Activated CD8-positive, alpha-beta memory T cell treated with anti-CD3 and anti-CD28 coated beads, Interleukin-2, amount 50 U/mL, for 1 hour (primary cell): ENCODE measurements around the gene JOSD2.

Source experiments
- DNase-seq: peaks from one replicate; pipeline ENCODE4 v3.0.0-alpha.2; 2020; ENCODE audit errors: extremely low read depth

JOSD2 gene, protein sequence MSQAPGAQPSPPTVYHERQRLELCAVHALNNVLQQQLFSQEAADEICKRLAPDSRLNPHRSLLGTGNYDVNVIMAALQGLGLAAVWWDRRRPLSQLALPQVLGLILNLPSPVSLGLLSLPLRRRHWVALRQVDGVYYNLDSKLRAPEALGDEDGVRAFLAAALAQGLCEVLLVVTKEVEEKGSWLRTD

GRCh38 chr19:50511069-50511822 is at the start of gene JOSD2:
Gene JOSD2, minus strand, starts transcription at chr19:50511191. Its CDS starts 760 bp downstream, at chr19:50510431.
- peak; percentile 98 for DNase-seq

- DNase-seq, result no peak
Observed at GRCh38 chr19:50559636-50560035, 48.6 kb upstream of the JOSD2 start.

DNA sequence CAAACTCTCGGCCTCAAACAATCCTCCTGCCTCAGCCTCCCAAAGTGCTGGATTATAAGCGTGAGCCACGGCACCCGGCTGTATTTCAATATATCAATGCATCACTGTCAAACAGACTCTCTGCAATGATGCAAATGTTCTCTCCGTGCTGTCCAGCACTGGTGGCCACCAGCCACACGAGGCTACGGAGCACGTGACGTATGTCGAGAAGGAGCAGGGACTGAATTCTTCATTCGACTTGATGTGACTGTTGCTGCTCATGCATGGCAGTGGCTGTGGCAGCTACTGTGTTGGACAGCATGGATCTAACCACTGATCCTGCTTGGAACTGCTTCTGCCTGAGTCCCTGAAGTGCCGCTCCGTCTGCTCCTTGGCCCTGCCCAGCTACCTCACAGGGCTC is 47.5 kb upstream of the JOSD2 start:
- DNase-seq, result no peak

- no peak for DNase-seq
Observed at GRCh38 chr19:50558039-50558438, 47.0 kb upstream of the JOSD2 start.

GRCh38 chr19:50557009-50557613 is 46.1 kb upstream of the JOSD2 start:
- no peak for DNase-seq

DNA sequence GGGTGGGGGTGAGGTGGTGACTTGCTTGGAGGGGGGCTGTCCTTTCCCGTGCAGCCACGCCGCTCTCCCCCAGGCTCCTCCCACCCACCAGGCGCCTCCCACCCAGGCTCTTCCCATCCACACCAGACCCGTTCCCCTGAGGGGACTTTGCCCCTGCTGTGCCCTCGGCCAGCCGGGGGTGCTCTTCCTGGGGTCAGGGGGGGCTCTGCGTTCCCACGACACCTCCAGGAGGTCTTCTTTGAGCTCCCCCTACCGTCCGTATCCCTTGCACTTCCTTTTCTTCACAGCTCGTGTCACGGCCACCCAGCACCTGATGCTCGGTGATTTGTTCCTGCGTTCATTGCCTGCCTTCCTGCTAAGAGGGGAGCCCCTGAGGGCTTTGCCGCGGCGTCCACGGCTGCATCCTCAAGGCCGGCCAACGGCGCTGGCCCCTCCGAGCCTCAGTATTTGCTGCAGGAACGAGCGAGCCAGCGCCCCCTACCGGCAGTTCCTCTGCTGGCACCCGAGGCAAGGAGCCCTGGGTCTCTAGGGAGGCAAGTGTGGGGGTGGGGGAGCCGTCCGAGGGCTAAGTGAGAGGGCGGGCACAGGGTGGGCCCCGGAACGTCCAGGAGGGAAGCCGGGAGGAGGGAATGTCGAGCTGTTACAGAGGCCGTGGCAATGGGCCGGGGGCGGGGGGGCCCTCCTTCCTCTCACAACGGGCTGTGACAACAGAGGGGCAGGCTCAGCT is 45.5 kb upstream of the JOSD2 start:
- DNase-seq, result peak; percentile 23

DNA sequence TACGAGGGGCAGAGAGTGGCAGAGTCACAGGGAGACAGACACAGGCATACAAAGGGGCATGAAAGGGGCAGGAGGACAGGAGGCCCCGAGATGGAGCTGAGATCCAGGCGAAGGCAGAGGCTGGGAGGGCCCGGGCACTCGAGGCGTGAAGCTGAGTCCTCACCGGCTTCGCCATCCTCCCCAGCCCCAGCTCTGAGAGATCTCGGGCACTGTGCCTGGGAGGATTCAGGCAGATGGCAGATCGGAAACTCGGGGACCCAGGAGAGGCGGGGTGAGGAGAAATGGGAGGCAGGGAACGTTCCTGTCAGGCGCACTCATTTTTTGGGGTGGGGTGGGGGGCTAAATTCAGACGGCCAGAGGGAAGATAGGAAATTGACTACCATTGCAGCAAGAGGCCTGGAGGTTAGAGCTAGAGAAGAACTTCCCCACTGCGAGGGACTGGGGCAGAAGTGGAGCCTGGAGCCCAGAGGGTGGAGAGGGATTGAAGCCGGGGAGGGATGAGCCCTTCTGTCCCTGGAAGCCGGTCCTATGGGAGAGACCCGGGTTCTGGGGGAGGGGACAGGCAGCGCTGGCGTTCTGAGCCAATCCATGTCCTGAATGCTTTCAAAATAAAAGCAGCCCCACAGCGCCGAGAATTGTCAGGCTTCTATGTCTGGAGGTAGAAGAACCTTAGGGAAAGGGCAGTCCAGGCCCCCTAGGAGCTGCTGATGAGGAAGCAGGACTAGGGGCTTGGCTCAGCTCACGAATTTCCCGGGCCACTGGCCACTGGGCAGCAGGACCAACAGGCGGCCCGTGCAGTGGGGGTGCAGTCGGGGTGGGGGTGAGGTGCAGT is 44.7 kb upstream of the JOSD2 start:
- no peak for DNase-seq

GRCh38 chr19:50555033-50555432 is 44.0 kb upstream of the JOSD2 start:
- no peak for DNase-seq

DNA sequence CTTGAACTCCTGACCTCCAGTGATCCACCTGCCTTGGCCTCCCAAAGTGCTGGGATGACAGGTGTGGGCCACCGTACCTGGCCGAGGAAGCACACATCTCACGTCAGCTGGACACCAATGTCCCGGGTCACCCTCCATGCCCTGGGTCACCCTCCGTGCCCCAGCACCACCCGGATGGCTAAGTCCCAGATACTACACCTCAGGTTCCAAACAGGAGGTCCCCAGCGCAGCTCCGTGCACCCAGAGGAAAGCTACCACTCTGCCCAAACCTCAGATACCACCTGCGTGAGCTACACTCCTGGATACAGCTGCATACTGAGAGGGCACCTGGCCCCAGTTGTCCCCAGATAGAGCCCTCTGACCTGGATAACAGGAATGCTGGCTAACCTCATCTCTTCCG is 43.2 kb upstream of the JOSD2 start:
- no peak for DNase-seq

- no peak for DNase-seq
Observed at GRCh38 chr19:50553134-50553703, 42.2 kb upstream of the JOSD2 start.

DNA sequence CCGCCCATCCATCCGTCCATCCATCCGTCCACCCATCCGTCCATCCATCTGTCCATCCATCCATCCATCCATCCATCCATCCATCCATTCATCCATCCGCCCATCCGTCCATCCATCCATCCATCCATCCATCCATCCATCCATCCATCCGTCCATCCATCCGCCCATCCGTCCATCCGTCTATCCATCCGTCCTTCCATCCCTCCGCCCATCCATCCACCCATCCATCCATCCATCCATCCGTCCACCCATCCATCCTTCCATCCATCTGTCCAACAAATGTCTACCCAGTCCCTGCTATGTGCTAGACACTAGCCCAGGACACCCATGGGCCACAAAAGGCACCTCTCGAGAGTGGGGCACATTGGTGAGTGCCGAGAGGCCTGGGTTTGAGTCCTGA is 41.5 kb upstream of the JOSD2 start:
- no peak for DNase-seq

GRCh38 chr19:50551715-50552187 is 40.8 kb upstream of the JOSD2 start:
- no peak for DNase-seq

GRCh38 chr19:50551034-50551714 is 40.2 kb upstream of the JOSD2 start:
- no peak for DNase-seq

DNA sequence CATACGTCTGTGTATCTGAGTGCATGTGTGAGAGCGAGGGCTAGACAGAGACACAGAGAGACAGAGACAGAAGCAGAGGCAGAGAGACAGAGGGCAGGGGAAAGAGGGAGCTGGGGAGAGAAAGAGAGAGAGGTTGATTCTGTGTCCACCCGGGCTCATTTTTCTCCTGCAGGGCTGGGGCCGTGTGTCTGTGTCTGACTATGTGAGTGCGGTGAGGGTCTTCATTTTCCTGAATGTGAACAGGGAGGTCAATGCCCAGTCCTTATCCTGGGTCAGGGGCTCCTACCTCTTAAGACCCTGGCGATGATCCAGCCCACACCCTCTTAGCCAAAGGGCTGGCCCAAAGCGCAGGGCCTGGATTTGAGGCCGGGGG is 39.6 kb upstream of the JOSD2 start:
- DNase-seq, result no peak

DNA sequence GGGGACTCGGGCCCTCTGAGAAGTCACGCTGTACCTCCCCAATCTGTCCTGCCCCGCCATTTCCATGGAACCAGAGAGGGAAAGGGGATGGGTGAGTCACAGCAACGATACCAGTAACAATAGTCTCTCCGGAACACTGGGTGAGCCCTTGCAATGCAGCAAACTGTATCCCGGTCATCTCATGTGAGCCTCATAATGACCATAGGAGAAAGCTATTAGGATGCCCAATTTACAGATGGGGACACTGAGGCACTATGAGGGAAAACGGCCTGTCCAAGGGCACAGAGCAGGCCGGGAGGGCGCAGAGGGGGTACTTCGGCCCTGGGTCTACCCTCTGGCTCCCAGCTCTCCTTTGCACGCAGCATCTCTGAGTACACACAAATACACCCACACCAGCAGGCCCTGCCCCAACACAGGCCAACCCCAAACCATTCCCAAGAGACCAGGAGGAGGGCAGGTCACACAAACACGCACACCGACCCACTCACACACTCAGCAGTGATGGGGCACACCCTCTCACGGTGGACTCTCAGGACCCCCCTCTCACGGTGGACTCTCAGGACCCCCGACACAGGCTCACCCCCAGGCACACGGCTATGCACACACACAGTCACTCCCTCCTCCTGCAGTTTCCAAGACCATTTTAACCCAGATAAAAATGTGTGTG is 39.1 kb upstream of the JOSD2 start:
- DNase-seq, result no peak

DNA sequence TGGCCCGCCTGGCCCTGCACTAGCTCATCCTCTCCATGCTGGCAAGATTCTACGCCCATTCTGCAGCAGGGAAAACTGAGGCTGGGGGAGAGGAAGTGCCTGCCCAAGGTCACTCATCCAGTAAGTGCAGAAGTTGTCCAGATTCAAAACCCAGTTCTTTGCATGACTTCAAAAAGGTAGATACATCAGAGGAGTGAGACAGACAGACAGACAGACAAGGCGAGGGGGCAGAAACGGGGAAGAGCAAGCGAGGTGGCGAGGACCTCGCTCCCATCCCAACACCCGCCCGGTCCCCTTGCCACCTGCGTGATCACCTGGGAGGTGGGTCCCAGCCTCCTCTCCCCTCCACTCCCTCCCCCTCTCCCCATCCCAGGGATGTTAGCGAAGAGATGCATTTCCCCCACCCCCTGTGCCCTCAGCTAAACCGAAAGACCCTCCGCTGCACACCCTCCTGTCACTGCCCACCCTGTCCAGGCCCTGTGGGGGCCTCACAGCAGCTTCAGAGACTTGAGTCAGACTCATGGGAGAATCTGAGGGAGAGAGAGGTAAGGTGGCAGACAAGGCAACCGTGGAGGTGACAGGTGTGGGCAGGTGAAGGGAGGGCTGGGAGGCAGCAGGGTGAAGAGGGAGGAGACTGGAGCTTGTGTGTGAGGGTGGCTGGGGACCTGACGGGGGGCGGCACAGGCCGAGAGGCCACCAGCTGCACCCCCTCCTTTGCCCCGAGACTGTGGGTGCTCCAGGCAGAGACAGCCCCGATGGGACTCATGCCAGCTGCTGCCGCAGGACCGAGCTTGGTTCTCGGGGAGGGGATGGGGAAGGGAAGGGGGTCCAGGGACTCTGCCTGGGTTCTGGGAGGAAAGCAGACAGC is 38.3 kb upstream of the JOSD2 start:
- DNase-seq, result no peak

- DNase-seq, result no peak
Observed at GRCh38 chr19:50548191-50549058, 37.4 kb upstream of the JOSD2 start.
